Hematopoietic multipotent progenitor cell treated with erythropoietin and hydrocortisone succinate and interleukin-3 and kit ligand, for 6 days (in vitro differentiated cells): Measurements from ENCODE around the gene ASB1.

ENCODE experiments used
- DNase-seq: peaks from one replicate; pipeline ENCODE4 v3.0.0-alpha.2; 2015

Gene ASB1

GRCh38 chr2:238498188-238498587 lies 71.5 kb downstream of the ASB1 start:
- no peak for DNase-seq

- no peak for DNase-seq
Observed at GRCh38 chr2:238498691-238499295, 72.1 kb downstream of the ASB1 start.

- DNase-seq = no peak
Observed at GRCh38 chr2:238499731-238500580, 73.2 kb downstream of the ASB1 start.

- no peak for DNase-seq
Observed at GRCh38 chr2:238501311-238501710, 74.6 kb downstream of the ASB1 start.
